Measurements from ENCODE around the gene GNAI2.

GRCh38 chr3:50219285-50219684, 16.7 kb upstream of the GNAI2 start:
- no peak for TF ChIP-seq CTCF (IDR thresholded peaks at IDR 0.05)
- TF ChIP-seq MAX (IDR thresholded peaks at IDR 0.05; ENCODE audit: low read depth), result no peak
- no peak for TF ChIP-seq POLR2AphosphoS5 (IDR thresholded peaks at IDR 0.05; ENCODE audit: low read depth, low read length)
- TF ChIP-seq JUND (IDR thresholded peaks at IDR 0.05), result no peak
- TF ChIP-seq SIN3A (IDR thresholded peaks at IDR 0.05; ENCODE audit: borderline replicate concordance, low read depth, low read length), result no peak
- TF ChIP-seq RAD21 (IDR thresholded peaks at IDR 0.05; ENCODE audit: low read length), result no peak
- TF ChIP-seq REST (IDR thresholded peaks at IDR 0.05; ENCODE audit: low read depth, low read length), result no peak
- no peak for TF ChIP-seq RFX5 (IDR thresholded peaks at IDR 0.05; ENCODE audit: low read length)
- no peak for TF ChIP-seq GABPA (IDR thresholded peaks at IDR 0.05; ENCODE audit: low read depth)
- no peak for TF ChIP-seq EZH2phosphoT487 (IDR thresholded peaks at IDR 0.05; ENCODE audit: borderline replicate concordance, low read depth)
- no peak for TF ChIP-seq USF2 (IDR thresholded peaks at IDR 0.05; ENCODE audit: borderline replicate concordance, low read depth, low read length)
